Bronchial epithelial cell (primary cell): ENCODE data around the gene CYP27A1. TPM values are rescaled to one million over a fixed set of nuclear protein-coding genes. Genes with fewer than 3 reads are reported as not detected.

Source experiments
- DNase-seq: peaks from one replicate; pipeline ENCODE4 v3.0.0-alpha.2; 2010; ENCODE audit warnings: low read depth
- FAIRE-seq: peaks from 2 replicates; lab custom pipeline; 2011; peaks lifted over from hg19 to GRCh38; lab: Jason Lieb, UNC
- H3K27me3 ChIP-seq: 2 replicates; pipeline ENCODE4 v1.5.1; 2011; ENCODE audit warnings: low read length; ENCODE audit not compliant: control insufficient read depth, insufficient read depth
- H3K36me3 ChIP-seq: 2 replicates; pipeline ENCODE4 v1.5.1; 2011; ENCODE audit warnings: low read length; ENCODE audit not compliant: control insufficient read depth, insufficient read depth
- H3K4me3 ChIP-seq: 2 replicates; pipeline ENCODE4 v1.5.1; 2011; ENCODE audit warnings: mild to moderate bottlenecking, low read depth, low read length, control low read depth
- total RNA-seq: library from RNA; depleted of rRNA; stranded (reverse); fragments of >200 nt; gene quantifications from 2 replicates; pipeline ENCODE4 v1.2.1, GENCODE V29; 2014
- TF ChIP-seq, protein P1 (sequence below): IDR thresholded peaks from 2 replicates; pipeline ENCODE4 v1.5.1; 2011; ENCODE audit warnings: mild to moderate bottlenecking, moderate library complexity, low read length, control low read depth, inconsistent platforms; ENCODE audit not compliant: insufficient read depth, severe bottlenecking

The CYP27A1 gene
- total RNA-seq, 1 donor from 2014 or later: 0.26 TPM

DNA sequence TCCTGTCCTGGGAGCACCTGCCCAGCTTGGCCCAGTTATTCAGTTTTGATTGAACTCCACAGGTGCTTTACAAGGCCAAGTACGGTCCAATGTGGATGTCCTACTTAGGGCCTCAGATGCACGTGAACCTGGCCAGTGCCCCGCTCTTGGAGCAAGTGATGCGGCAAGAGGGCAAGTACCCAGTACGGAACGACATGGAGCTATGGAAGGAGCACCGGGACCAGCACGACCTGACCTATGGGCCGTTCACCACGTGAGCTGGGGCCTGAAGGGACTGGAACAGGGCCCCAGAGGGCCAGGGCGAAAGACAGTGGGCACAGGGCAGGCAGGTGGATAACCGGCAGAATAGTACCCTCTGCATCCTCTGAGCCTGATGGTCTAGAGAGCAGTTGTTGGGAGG lies 27.6 kb downstream of the CYP27A1 start:
- Histone ChIP-seq H3K4me3 (no peak overlapping the region), H3K36me3 (no peaks in the 10 kb centered on the region), H3K27me3 (no peaks in the 10 kb centered on the region)
- FAIRE-seq (no peak), DNase-seq (no peak)
- TF ChIP-seq, protein P1, sequence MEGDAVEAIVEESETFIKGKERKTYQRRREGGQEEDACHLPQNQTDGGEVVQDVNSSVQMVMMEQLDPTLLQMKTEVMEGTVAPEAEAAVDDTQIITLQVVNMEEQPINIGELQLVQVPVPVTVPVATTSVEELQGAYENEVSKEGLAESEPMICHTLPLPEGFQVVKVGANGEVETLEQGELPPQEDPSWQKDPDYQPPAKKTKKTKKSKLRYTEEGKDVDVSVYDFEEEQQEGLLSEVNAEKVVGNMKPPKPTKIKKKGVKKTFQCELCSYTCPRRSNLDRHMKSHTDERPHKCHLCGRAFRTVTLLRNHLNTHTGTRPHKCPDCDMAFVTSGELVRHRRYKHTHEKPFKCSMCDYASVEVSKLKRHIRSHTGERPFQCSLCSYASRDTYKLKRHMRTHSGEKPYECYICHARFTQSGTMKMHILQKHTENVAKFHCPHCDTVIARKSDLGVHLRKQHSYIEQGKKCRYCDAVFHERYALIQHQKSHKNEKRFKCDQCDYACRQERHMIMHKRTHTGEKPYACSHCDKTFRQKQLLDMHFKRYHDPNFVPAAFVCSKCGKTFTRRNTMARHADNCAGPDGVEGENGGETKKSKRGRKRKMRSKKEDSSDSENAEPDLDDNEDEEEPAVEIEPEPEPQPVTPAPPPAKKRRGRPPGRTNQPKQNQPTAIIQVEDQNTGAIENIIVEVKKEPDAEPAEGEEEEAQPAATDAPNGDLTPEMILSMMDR: no peak

DNA sequence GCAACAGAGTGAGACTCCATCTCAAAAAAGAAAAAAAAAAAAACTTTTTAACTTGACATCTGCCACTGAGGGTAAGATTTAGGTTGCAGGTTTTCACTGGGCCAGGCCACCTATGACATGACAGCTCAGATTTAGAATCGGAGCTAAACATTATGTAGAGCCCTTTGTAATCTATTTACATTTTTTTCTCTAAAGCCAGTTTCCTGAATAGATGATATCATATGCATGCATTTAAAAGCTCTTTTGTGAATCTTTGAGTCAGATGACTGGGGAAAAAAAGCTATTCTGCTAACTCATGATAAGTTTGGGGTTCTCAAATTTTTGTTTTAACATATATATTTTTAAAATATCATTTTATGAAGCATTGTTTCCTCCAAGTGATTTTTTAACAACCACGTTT lies 28.3 kb downstream of the CYP27A1 start:
- FAIRE-seq (no peak), DNase-seq (no peak)
- TF ChIP-seq, protein P1: no peak
- Histone ChIP-seq H3K36me3 (no peaks in the 10 kb centered on the region), H3K27me3 (no peaks in the 10 kb centered on the region), H3K4me3 (no peak overlapping the region)

DNA sequence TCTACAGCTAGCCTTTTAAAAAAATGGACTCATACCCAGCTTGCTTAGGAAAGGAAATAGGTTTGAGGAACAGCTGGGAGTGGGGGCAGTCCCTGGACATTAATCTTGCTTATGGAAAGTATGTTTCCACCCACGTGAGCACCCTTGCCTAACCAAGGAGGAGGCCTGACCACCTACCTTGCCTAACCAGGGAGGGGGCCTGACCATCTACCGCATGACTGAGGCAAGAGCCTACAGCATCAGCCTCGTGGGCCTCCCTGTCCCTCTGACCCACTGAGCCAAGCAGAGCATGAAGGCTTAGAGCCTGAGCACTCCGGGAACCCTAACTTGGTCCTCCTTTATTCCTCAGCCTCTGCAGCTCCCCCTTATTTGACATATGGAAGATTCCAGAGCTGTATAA lies 29.4 kb downstream of the CYP27A1 start:
- Histone ChIP-seq H3K36me3 (no peaks in the 10 kb centered on the region), H3K4me3 (no peak overlapping the region), H3K27me3 (no peaks in the 10 kb centered on the region)
- TF ChIP-seq, protein P1: no peak
- FAIRE-seq (no peak), DNase-seq (no peak)

DNA sequence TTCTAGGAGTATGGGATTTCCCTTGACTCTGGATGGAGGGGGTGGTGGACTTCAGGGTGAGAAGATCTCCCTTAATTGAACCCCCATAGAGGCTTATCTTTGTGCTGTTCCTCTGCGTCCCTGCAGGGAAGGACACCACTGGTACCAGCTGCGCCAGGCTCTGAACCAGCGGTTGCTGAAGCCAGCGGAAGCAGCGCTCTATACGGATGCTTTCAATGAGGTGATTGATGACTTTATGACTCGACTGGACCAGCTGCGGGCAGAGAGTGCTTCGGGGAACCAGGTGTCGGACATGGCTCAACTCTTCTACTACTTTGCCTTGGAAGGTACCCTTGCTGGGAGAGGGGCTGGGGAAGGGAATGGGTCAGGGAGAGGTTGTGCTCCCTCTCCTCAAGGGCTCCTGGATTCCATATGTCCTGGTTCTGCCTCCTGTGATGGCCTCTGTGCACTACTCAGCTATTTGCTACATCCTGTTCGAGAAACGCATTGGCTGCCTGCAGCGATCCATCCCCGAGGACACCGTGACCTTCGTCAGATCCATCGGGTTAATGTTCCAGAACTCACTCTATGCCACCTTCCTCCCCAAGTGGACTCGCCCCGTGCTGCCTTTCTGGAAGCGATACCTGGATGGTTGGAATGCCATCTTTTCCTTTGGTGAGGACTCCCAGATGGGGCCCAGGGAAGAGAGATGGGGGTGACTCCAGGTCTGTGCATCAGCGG lies 30.3 kb downstream of the CYP27A1 start:
- FAIRE-seq (no peak), DNase-seq (no peak)
- Histone ChIP-seq H3K36me3 (no peaks in the 10 kb centered on the region), H3K4me3 (no peak overlapping the region), H3K27me3 (no peaks in the 10 kb centered on the region)
- TF ChIP-seq, protein P1: no peak

DNA sequence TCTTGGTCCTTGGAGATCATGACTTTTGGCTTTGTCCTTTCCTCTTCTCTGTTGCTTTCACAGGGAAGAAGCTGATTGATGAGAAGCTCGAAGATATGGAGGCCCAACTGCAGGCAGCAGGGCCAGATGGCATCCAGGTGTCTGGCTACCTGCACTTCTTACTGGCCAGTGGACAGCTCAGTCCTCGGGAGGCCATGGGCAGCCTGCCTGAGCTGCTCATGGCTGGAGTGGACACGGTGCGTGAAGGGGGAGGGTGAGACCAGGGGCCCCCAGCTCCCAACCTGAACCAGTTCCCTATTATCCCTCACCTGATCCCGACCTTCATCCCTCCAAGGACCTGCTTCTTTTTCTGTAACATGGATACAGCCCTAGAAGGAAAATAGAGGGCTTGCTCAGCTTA lies 30.9 kb downstream of the CYP27A1 start:
- DNase-seq (no peak), FAIRE-seq (no peak)
- Histone ChIP-seq H3K4me3 (no peak overlapping the region), H3K27me3 (no peaks in the 10 kb centered on the region), H3K36me3 (no peaks in the 10 kb centered on the region)
- TF ChIP-seq, protein P1: no peak
